Bone marrow (tissue), 2 donors: ENCODE measurements around the gene AP3D1.
"Not testable (repeated sequence)": the region's sequence is repeated elsewhere in the genome, so short reads cannot be mapped to it uniquely, and the experiment has no call there.

ENCODE experiments used
- DNase-seq, 2 donors: peaks; one replicate each; lab custom pipeline; 2025; lab: John Stamatoyannopoulos, UW

Gene AP3D1

DNA sequence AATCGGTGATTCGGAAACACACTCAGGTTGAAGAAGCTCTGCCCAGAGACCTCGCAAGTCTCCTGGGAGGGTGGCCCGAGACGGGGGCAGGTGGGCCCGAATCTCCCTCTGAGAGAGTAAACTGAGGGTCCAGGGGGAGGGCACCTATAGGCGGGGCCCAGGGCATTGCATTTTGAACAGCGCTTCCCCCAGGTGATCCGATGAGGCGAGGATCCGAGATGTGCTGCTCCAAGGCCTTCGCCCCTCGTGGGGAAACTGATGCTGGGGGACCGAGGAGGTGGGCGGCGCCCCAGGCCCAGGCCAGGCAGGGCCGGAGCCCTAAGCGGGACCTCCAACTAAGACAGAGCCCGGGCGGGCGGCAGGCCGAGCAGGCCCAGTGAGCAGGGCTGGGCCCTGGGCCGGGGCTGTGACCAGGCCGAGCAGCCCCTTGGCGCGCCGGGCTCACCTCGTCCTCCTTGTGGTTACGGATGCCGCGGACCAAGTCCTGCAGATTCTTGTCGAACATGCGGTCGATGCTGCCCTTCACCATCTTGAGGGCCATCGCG is 500 bp downstream of the AP3D1 start:
- DNase-seq = no peak

DNA sequence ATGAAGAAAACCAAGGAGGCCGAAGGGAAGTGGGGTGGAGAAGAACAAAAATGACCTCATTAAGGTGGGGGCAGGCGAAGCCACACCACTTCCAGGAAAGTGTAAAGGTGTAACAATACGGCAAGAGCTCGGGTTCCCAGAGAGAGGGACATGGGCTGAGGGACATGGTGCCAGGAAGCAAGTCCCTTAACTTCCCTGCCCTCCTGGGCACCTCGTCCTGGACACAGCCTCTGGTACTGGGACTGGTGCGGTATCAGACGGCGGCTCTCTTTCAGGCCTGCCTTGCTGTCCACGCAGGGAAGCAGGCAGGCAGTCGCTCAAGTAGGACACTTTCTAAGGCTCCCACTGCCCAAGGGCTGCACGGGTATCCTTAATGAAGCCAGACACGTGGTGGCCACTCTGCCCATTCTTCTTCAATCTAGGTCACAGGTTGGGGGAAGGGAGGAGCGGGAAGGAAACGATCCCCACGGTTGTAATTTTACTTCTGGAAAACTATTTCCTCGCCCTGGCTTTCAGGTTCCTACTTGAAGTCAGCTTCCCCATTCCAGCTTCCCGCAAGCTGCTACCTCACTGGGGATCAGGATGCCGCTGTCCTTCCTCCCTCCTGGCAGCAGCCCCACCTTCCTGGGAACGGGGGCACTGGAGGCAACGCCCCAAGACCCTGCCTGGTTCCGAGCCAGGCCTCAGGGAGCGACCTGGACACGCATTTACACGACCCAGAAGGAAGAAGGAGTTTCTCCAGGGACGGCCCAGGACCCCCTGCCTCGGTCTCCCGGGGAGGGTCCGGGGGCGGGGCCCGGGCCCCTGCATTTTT is 1.2 kb downstream of the AP3D1 start:
- DNase-seq = no peak

DNA sequence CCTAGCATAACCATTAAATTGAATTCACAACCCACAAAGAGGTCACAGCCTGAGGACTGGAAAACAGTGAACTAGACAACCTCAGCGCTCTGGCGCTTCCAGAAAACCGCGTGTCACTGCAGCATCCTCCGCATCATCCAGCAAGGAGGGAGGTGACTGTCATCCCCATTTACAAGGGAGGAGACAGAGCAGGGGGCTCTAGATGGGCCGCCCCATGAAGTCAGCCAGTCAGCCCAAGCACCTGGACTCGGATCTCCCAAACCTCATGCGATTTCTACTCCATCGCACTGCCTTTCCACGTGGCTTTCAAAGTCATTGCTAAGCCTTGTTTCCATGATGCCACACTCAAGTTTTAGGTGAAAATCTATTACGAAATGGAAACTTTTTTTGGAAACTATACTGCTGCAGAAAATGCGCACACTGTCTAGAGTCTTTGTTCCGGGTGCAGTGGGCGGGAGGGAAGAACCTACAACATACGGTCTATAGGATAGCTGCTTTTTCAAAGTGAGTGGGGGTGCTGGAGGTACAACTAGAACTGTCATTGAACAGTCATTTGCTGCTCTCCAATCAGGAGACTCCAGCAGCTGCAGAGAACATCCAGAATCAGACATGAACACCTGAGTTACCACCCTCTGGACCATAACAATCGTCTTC is 2.8 kb downstream of the AP3D1 start:
- DNase-seq = no peak

DNA sequence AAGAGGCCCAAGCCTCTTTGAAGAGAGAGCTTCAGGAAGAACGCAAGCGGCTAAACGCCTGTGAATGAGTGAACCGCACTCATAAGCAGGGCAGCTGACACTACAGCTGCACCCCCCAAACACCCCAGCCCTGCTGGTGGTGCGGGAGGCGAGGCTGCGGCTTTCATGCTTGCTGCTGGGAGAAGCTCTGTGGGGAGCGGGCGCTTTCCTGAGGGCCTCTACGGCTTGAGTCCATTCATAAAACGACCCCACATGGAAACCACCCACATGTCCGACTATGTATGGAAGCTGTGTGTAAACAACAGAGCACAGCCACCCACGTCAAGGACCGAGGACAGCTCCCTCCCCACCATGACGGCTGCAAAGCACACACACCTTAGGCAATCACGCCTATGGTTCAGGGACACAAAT is 5.5 kb downstream of the AP3D1 start:
- DNase-seq = no peak

DNA sequence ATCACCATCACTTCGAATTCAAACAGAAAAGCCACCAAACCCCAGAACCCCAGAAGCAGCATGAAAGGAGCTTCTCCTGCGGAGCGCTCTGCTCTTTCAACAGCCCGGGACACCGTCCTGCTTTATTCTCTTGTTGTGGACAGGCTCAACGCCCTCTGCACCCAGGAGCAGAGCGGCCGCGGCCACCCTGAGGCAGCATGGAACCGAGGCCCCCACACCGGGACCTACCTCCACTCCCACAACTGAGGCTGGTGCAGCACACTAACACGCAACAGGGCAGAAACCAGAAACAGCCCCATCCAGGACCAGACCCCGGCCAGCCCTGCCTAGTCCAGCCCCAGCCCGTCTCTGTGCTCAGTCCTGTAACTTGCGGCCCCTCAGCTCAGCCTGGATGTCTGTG is 7.2 kb downstream of the AP3D1 start:
- no peak for DNase-seq

DNA sequence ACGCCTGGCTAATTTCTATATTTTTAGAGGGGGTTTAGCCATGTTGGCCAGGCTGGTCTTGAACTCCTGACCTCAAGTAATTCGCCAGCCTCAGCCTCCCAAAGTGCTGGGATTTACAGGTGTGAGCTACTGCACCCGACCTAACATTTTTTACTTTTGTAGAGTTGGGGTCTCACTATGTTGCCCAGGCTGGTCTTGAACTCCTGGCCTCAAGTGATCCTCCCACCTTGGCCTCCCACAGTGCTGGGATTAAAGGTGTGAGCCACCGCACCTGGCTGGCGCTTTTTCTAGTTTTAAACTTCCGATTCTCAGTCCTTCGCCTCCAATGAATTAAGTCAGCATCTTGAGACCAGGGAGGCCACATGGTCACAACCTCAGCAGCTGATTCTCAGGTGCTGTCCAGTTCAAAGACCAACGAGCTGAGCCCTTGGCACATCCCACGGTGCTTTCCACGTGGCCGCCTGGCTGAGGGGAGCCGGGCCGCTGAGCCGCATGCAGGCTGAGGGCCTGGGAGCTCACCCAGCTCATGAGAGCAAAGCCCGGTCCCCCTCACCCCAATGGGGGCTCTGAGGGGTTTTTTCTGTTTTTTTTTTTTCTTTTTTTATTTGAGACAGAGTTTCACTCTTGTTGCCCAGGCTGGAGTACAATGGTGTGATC is 9.1 kb downstream of the AP3D1 start:
- DNase-seq = no peak

DNA sequence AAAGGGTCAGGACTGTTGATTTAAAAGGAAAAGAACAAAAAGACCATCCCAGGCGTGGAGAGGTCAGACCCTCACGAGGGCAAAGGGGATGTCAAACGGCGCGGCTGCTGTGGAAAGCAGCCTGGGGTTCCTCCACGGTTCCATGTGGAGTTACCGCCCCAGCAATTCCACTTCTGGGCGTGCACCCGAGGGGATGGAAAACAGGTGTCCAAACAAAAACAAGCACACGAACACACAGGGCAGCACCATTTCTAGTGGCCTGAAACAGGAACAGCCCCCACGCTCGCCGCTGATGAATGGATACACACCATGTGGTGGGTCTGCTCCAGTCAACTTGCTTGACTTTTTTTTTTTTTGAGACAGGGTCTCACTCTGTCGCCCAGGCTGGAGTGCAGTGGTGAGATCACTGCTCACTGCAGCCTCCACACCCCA is 11.2 kb downstream of the AP3D1 start:
- no peak for DNase-seq

DNA sequence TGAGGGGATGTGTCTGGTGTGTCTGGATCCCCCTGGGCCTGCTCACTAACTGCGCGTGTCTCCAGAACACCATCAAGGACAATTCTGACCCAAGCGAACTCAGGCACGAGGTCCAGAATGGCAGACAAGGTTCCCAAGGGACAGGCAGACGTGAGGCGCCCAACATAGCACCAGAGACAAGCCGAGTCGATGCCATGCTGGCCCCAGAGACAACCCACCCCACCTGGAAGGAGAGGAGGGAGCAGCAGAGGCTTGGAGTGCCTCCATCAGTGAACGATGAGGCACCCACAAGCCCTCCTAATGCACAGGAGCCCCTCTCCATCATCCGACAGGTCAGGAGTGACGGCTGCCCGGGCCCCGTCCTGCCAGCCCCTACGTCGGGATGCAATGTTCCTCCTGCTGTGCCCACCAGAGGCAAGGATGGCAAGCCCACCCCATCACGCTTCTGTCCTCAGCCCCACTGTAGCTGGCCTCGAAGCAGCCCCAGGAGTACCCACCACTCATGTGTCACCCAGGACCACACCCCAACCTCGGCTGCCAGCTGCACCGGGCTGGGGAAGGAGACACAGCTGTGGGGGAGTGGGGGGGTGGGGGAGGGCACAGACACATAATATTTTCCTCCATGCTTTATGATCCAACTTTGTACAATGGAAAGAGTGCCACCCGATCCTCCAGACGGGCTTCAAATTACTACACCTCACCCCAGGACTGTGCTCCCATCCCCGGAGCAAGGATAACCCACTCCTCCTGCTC is 11.8 kb downstream of the AP3D1 start:
- no peak for DNase-seq

DNA sequence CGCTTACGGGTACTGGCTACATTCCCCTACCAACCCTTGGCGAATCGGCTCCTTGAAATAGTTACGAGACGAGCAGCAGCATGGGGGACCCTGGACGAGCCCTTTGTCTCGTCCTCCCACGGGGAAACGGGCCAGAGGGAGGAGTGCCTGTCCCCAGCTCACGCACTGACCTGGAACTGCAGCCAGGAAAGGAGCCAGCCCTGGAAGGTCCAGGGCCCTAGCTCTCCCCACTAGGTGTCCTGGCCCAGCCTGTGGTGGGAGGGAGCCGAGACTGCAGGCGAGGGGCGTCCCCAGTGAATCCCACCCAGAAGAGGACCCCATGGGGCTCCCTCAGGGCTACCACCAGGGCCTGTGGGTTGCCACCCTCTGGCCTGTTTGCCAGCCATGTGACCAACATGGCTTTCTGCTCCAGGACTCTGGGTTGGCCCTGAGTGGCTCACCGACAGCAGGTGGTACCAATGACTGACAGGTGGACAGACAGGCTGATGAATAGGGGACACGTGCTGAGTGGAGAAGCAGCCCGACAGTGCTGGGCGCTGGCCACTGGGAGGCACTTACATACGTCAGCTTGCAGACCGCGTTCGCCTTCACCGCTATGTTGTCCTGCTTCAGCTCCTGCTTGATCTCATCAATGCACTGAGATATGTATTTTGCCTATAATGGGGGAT is 13.2 kb downstream of the AP3D1 start:
- no peak for DNase-seq

DNA sequence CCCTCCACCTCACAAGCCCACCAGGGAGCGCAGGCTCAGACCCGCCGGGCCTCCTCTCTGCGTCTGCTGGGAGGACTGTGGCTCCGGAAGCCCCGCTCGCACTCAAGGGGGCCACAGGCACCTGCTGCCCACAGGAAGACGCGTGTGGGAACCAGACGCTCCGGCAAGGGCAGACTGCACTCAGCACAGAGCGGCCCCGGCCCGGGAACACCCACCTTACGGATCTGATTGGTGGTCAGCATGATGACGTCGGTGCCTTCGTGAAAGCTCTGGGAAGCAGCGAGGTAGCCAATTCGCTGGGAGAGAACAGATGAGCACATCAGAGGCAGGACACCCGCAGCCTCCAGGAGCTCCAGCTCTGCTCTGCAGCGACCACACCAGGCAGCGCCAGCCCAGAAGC is 14.6 kb downstream of the AP3D1 start:
- no peak for DNase-seq

DNA sequence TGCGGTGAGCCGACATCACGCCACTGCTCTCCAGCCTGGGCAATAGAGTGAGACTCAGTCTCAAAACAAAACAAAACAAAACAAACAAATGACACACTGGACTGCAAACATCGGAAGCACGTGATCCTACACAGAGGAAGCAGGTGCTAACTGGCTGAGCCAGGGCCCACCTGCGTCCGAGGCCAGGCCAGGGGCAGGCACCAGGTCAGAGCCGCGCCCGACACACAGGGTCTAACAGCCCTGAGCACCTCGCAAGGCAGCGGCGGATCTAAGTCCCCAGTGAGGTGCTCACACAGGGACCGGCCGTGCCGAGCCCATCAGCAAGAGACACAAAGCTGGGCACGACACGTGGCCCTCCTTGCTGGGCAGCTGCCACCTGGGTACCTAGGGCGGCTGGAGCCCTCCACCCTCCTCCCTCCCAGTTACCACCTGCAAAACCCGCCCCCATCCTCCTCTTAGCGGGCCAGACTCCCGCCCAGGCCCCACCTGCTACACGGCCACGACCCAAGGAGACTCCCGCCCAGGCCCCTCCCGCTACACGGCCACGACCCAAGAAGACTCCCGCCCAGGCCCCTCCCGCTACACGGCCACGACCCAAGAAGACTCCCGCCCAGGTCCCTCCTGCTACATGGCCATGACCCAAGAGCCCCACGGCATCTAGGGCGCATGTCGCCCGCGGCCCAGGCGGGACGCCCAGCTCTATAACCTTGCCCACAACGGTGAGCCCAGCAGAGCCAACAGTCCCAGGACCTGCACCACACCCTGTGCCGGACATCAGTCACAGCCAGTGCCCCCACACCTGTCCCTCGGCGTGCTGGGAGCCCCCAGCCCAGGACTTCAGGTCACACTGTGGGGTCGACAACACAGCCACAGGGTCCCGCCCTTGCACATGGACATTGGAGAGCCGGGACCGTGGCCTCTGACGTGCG is 15.6 kb downstream of the AP3D1 start:
- no peak for DNase-seq

DNA sequence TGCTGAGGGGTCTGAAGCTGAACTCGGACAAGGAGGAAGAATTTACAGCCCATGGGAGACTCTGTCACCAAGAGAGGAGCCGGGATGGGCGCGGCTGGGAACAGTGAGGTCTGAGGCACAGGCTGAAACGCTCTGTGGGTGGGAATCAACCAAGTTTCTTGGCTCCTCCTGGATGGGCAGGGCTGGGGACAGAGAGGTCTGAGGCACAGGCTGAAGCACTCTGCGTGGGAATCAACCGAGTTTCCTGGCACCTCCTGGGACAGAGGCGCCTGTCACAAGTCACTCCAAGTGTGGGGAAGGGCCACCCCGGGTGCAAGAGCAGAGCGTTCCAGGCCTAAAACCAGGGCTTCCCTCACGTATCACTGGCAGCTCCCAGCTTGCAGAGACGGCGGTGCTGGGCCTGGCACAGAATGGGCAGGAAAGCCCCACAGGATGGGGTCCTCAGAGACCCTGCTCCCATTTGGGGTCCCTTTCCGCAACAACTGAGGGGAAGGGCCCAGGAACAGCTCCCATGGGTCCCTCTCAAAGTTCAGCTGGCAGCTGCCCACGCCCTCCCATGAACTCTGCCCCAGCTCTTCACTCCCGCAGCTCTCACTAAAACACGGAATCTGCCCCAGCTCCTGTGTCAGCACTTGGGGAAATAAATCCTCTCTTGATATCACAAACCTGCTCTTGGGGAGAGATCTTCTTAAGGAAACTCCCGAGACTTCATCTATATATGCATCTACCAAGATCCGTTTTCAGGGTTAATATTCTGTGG is 18.5 kb downstream of the AP3D1 start:
- DNase-seq = no peak

DNA sequence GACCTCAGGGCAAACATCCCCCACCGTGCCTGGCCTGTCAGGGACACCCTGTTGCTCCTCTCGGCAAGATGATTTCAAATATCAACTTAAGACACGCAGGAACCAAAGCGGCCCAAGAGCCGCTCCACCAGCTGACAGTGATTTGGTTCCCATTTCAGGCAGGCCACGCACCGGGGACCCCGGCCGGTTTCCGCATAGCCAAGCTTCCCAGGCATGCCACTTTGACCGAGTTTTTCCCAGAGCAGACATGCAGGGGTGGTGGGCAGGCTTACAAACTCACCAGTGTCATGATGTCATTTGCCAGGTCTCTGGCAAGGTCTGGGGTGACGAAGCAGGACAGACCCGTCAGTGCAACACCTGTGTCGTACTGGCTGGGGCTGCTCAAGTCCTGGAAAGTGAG is 19.2 kb downstream of the AP3D1 start:
- DNase-seq = no peak

DNA sequence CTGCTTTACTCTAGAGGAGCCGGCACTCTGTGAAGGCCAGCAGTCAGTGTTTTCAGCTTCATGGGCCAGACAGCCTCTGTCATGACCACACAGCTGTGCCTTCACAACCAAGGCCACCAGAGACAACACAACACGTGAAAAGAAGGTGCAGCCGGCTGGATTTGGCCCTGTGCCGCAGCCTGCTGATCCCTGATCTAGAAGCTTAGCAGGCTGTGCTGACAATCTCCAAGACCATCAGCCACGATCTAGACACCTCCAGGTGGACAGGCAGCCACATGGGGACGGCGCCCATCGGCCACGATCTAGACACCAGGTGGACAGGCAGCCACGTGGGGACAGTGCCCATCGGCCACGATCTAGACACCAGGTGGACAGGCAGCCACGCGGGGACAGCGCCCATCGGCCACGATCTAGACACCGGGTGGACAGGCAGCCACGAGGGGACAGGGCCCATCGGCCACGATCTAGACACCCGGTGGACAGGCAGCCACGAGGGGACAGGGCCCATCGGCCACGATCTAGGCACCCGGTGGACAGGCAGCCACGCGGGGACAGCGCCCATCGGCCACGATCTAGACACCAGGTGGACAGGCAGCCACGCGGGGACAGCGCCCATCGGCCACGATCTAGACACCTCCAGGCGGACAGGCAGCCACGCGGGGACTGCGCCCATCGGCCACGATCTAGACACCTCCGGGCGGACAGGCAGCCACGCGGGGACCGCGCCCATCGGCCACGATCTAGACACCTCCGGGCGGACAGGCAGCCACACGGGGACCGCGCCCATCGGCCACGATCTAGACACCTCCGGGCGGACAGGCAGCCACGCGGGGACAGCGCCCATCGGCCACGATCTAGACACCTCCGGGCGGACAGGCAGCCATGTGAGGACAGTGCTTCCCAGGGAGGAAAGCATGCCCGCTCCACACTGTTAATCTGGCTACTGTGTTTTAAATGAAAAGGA is 20.1 kb downstream of the AP3D1 start:
- DNase-seq = not testable (repeated sequence)

DNA sequence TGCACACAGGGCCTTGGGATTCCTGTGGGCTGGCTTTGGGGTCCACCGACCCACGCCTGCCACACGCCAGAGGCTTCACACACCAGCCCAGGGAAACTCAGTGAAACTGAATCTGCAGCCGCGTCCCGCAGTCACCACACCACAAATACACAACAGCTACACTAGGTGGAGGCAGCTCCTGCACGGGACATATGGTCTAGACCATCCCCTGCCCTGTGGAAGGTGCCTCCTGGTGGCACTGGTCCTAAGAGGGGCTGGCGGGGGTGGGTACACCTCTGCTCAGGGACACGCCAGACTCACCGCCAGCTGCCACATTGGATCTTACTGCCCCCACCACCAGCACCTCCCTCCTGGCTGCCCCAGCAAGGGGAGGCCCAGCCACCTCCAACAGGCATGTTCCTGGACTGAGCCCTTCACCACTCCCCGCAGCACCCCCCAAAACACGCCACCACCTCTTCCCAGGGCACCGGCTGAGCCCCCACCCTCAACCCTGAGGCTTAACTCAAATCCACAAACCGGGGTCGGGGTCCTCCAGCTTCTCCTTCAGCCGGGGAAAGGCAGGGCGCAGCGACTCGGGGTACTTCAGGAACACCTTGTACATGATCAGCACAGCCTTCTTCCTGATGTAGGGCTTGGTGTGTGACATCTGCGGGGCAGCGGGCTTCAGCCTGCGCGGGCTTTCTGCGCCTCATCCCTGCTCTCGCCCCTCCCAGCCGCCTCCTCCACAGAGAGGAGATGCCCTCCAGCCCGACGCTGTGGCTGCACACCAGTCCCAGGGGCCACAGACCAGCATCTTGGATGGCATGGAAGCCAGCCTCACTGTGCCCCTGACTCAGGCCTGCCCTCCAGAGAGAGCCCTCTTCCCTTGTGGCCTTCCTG is 21.2 kb downstream of the AP3D1 start:
- DNase-seq = no peak

DNA sequence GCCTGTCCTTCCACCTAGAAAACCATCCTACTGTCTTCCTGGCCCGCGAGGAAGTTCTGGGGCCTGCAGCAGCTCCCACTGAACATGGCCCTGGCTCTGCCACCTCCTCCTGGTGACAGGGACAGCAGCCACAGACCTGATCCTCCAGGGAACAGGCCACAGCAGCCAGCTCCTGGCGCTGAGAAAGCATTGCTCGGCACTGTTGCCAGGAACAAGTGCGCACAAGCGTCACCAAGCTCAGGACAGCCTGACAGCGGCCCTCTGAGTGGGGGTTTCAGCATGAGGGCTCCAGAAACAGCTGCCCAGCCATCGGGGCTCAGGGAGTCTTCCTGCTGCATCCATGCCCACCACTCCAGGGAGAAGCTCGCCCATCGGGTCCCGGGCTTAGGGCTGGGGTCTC is 21.9 kb downstream of the AP3D1 start:
- no peak for DNase-seq

DNA sequence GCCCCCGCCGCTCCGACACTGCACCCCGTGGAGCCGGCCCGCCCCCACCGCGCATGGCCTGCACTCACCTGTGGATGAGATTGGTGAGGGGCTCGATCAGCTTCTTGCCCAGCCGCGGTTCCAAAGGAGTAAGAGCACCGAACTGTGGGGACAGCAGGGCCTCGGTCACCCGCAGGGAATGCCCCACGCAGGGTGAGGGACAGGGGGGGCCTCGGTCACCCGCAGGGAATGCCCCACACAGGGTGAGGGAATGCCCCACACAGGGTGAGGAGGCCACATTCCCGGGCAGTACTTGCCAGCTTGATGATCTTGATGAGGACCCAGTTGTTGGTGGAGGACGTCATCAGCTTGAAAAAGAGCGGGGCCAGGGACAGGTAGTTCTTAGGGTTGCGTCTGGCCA is 22.3 kb downstream of the AP3D1 start:
- DNase-seq = no peak
